Measurements from ENCODE around the gene POLR2F.
A peak's percentile ranks its signal among the peaks of the same experiment; 100 is the strongest.

POLR2F gene

GRCh38 chr22:37971475-37972434, 18.3 kb downstream of the POLR2F start (continued):
- TF ChIP-seq ZNF623 (tag by site-specific recombination; IDR thresholded peaks at IDR 0.05) (no peak), ZNF169 (tag by site-specific recombination; IDR thresholded peaks at IDR 0.05) (no peak), ZNF175 (tag by site-specific recombination; IDR thresholded peaks at IDR 0.05) (no peak), ZNF416 (tag by site-specific recombination; IDR thresholded peaks at IDR 0.05) (no peak), ZNF221 (tag by site-specific recombination; IDR thresholded peaks at IDR 0.05; ENCODE audit: borderline replicate concordance) (no peak), ZNF292 (tag by site-specific recombination; IDR thresholded peaks at IDR 0.05; ENCODE audit: borderline replicate concordance, low read depth) (no peak), PRDM2 (tag by site-specific recombination; IDR thresholded peaks at IDR 0.05; ENCODE audit: borderline replicate concordance) (no peak), ZNF596 (tag by site-specific recombination; IDR thresholded peaks at IDR 0.05) (peak; percentile 7; the same call in 1 of the 2 replicates), ZNF561 (tag by site-specific recombination; IDR thresholded peaks at IDR 0.05; ENCODE audit: borderline replicate concordance) (no peak), REST (tag by site-specific recombination; IDR thresholded peaks at IDR 0.05) (no peak), ZNF510 (tag by site-specific recombination; IDR thresholded peaks at IDR 0.05; ENCODE audit: insufficient replicate concordance) (no peak), PRDM1 (tag by site-specific recombination; IDR thresholded peaks at IDR 0.05) (0 out of 2 replicates have a peak, but pooled peaks have one; percentile 29), ZNF747 (tag by site-specific recombination; IDR thresholded peaks at IDR 0.05) (no peak), EGR2 (tag by site-specific recombination; IDR thresholded peaks at IDR 0.05; ENCODE audit: low read depth) (peak; percentile 88), ZNF391 (tag by site-specific recombination; IDR thresholded peaks at IDR 0.05; ENCODE audit: borderline replicate concordance, low read depth) (no peak), ZNF121 (tag by site-specific recombination; IDR thresholded peaks at IDR 0.05) (no peak), ZBTB10 (tag by site-specific recombination; IDR thresholded peaks at IDR 0.05) (no peak), ZBTB49 (tag by site-specific recombination; IDR thresholded peaks at IDR 0.05; ENCODE audit: low read depth) (no peak), ZNF777 (tag by site-specific recombination; IDR thresholded peaks at IDR 0.05; ENCODE audit: borderline replicate concordance) (no peak), OSR2 (tag by site-specific recombination; IDR thresholded peaks at IDR 0.05) (no peak), ZNF48 (tag by site-specific recombination; IDR thresholded peaks at IDR 0.05) (no peak), ZSCAN4 (tag by site-specific recombination; IDR thresholded peaks at IDR 0.05) (no peak)
